ENCODE data around the gene OR6K3.
"Not testable (repeated sequence)": the region's sequence is repeated elsewhere in the genome, so short reads cannot be mapped to it uniquely, and the experiment has no call there.

DNA sequence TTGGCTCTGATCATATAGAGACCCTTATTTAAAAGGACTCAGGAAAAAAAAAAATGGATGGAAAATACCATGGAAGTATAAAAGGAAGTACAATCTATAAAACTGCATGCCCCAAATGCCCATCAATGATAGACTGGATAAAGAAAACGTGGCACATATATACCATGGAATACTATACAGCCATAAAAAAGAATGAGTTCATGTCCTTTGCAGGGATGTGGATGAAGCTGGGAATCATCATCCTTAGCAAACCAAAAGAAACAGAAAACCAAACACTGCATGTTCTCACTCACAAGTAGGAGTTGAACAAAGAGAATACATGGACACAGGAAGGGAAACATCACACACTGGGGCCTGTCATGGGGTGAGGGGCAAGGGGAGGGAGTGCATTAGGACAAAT is 29.4 kb downstream of the OR6K3 start:
- TF ChIP-seq, protein P1, sequence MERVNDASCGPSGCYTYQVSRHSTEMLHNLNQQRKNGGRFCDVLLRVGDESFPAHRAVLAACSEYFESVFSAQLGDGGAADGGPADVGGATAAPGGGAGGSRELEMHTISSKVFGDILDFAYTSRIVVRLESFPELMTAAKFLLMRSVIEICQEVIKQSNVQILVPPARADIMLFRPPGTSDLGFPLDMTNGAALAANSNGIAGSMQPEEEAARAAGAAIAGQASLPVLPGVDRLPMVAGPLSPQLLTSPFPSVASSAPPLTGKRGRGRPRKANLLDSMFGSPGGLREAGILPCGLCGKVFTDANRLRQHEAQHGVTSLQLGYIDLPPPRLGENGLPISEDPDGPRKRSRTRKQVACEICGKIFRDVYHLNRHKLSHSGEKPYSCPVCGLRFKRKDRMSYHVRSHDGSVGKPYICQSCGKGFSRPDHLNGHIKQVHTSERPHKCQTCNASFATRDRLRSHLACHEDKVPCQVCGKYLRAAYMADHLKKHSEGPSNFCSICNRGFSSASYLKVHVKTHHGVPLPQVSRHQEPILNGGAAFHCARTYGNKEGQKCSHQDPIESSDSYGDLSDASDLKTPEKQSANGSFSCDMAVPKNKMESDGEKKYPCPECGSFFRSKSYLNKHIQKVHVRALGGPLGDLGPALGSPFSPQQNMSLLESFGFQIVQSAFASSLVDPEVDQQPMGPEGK (CRISPR knock-in tag; IDR thresholded peaks at IDR 0.05; ENCODE audit: borderline replicate concordance): not testable (repeated sequence)
- TF ChIP-seq, protein P2, sequence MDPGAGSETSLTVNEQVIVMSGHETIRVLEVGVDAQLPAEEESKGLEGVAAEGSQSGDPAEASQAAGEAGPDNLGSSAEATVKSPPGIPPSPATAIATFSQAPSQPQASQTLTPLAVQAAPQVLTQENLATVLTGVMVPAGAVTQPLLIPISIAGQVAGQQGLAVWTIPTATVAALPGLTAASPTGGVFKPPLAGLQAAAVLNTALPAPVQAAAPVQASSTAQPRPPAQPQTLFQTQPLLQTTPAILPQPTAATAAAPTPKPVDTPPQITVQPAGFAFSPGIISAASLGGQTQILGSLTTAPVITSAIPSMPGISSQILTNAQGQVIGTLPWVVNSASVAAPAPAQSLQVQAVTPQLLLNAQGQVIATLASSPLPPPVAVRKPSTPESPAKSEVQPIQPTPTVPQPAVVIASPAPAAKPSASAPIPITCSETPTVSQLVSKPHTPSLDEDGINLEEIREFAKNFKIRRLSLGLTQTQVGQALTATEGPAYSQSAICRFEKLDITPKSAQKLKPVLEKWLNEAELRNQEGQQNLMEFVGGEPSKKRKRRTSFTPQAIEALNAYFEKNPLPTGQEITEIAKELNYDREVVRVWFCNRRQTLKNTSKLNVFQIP (CRISPR knock-in tag; IDR thresholded peaks at IDR 0.05; ENCODE audit: borderline replicate concordance, low read depth): not testable (repeated sequence)
- TF ChIP-seq CREB5 (CRISPR knock-in tag; IDR thresholded peaks at IDR 0.05; ENCODE audit: low read depth); ZNF565 (CRISPR knock-in tag; conservative IDR thresholded peaks at IDR 0.05; ENCODE audit: low read depth); PPARA (CRISPR knock-in tag; IDR thresholded peaks at IDR 0.05; ENCODE audit: borderline replicate concordance); OSR1 (CRISPR knock-in tag; IDR thresholded peaks at IDR 0.05); RARB (CRISPR knock-in tag; IDR thresholded peaks at IDR 0.05); ARNTL (CRISPR knock-in tag; IDR thresholded peaks at IDR 0.05; ENCODE audit: borderline replicate concordance, low read depth): not testable (repeated sequence)
